LNCaP clone FGC (cell line): ENCODE measurements around the gene EXOC4.

ENCODE experiments used
- DNase-seq: peaks from one replicate; pipeline ENCODE4 v3.0.0-alpha.2; 2011; ENCODE audit warnings: low read depth
- H3K4me3 ChIP-seq: 2 replicates; pipeline ENCODE4 v1.5.1; 2011; ENCODE audit warnings: mild to moderate bottlenecking, low read depth, low read length, control low read depth
- TF ChIP-seq, protein P1 (sequence below): IDR thresholded peaks from 2 replicates; pipeline ENCODE4 v1.5.1; 2012; ENCODE audit warnings: mild to moderate bottlenecking; ENCODE audit not compliant: control insufficient read depth, insufficient read depth; ENCODE audit errors: extremely low read depth

EXOC4 gene

DNA sequence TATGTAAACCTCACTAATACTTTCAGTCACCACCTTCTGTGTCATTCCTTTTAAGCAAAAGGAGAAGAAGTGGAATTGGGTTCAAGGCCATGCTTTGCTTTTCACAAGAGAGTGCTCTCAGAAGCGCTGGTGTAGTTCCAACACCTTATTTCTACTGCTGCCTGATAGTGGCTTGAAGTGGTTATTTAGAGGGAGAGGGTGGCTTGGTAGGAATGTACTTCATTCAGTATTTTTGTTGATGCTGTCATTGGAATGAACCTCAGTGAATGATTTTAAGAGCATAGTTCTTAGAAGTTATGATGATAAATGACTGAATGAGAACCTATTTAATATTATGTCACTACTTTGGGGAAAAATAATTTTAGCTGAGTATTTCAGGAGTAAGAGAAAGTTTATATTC lies 396.7 kb downstream of the EXOC4 start:
- no peak for DNase-seq
- H3K4me3 ChIP-seq = no peak overlapping the region
- TF ChIP-seq, protein P1, sequence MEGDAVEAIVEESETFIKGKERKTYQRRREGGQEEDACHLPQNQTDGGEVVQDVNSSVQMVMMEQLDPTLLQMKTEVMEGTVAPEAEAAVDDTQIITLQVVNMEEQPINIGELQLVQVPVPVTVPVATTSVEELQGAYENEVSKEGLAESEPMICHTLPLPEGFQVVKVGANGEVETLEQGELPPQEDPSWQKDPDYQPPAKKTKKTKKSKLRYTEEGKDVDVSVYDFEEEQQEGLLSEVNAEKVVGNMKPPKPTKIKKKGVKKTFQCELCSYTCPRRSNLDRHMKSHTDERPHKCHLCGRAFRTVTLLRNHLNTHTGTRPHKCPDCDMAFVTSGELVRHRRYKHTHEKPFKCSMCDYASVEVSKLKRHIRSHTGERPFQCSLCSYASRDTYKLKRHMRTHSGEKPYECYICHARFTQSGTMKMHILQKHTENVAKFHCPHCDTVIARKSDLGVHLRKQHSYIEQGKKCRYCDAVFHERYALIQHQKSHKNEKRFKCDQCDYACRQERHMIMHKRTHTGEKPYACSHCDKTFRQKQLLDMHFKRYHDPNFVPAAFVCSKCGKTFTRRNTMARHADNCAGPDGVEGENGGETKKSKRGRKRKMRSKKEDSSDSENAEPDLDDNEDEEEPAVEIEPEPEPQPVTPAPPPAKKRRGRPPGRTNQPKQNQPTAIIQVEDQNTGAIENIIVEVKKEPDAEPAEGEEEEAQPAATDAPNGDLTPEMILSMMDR = no peak

DNA sequence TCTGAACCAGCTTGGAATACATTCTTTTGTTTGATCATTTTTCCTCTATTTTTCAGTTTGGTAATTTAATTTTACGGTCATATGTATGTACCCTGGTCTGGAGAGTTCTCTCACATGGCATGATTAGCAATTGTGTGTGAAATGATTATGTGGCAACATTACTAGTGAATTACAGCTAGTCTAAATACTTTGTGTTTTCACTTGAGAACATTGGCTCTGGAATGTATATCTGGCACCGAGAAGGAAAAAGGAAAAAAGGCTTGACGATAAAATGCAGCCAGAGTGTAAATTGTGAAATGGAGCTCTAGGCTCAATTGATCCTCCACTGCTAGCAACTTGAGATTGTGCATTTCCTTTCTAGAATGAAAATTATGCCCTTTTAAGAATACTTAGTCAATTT lies 397.2 kb downstream of the EXOC4 start:
- TF ChIP-seq, protein P1 = no peak
- no peak for DNase-seq
- H3K4me3 ChIP-seq = no peak overlapping the region

- TF ChIP-seq, protein P1 = no peak
- H3K4me3 ChIP-seq = no peak overlapping the region
- DNase-seq = no peak
Measured at GRCh38 chr7:133650487-133651300, 397.8 kb downstream of the EXOC4 start.

DNA sequence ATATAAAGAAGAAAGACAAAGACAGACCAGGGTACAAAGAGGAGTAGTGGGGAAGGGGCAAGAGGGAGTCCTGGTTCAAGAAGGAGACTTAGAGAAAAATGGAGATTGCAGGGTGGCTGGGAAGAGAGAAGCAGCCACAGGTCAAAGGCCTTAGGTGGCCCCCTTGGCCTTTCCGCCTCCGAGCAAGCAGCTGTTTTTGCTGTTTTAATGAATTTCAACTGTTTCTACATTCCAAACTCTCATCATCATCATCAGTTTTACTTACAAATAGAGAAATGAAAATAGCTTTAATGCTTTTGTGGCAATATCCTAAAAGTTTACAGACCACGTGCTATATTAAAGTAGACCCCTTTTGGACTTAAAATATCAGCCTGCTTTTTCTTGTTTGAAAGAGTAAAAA lies 399.7 kb downstream of the EXOC4 start:
- TF ChIP-seq, protein P1 = no peak
- H3K4me3 ChIP-seq = no peak overlapping the region
- no peak for DNase-seq

DNA sequence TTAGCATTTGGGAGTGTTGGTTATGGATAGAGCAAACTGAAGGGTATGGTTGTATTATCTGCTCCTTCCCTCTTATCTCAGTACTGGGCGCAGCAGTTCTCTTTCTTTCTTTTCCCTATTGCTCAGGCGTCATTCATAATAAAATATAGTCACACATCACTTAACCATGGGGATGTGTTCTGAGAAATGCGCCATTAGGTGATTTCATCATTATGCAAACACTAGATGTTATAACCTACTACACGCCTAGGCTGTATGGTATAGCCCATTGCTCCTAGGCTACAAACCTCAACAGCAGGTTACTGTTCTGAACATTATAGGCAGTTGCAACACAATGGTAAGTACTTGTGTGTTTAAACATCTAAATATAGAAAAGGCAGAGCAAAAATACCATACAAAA lies 401.7 kb downstream of the EXOC4 start:
- DNase-seq = no peak
- TF ChIP-seq, protein P1 = no peak
- H3K4me3 ChIP-seq = no peak overlapping the region

DNA sequence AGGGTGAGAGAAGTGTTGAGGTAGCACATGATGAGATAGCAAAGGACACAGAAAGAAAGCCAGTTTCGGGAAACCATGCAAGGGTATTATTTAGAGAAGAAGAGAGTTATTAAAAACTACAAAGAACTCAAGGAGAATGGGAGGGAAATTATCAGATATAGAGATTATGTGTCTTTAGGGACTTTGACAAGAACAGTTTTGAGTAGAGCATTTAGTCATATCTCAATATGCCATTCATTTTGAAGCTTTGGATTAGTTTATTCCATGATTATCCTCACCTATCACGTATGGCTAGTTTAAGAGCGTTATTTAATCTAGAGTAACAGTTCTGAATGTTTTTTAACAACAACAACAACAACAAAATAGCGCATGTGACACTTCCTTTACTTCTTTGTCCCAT lies 409.4 kb downstream of the EXOC4 start:
- no peak for DNase-seq
- TF ChIP-seq, protein P1 = no peak
- H3K4me3 ChIP-seq = no peak overlapping the region

- DNase-seq = no peak
- no peak overlapping the region for H3K4me3 ChIP-seq
- TF ChIP-seq, protein P1 = no peak
Measured at GRCh38 chr7:133662830-133663229, 410.0 kb downstream of the EXOC4 start.
